HEK293 (cell line): ENCODE data around the gene ELL.

ENCODE experiments used
- BCL11B ChIP-seq: fragments of 450-650 bp; formaldehyde crosslinking; IDR thresholded peaks from 2 replicates; pipeline ENCODE4 v1.5.1; 2016; ENCODE audit warnings: low read depth, missing biosample characterization, missing genetic modification characterization
- GLIS1 ChIP-seq: fragments of 450-650 bp; formaldehyde crosslinking; IDR thresholded peaks from 2 replicates; pipeline ENCODE4 v1.5.1; 2016; ENCODE audit warnings: missing biosample characterization, missing genetic modification characterization
- IKZF3 ChIP-seq: fragments of 450-650 bp; IDR thresholded peaks from 2 replicates; pipeline ENCODE4 v1.5.0; 2018; ENCODE audit warnings: missing biosample characterization, mild to moderate bottlenecking, missing genetic modification characterization, moderate library complexity
- KLF1 ChIP-seq: fragments of 450-650 bp; formaldehyde crosslinking; IDR thresholded peaks from 2 replicates; pipeline ENCODE4 v1.5.1; 2016; ENCODE audit warnings: missing biosample characterization, missing genetic modification characterization
- KLF10 ChIP-seq: fragments of 450-650 bp; IDR thresholded peaks from 2 replicates; pipeline ENCODE4 v1.5.1; 2018; ENCODE audit warnings: missing biosample characterization, mild to moderate bottlenecking, missing genetic modification characterization
- KLF7 ChIP-seq: fragments of 450-650 bp; formaldehyde crosslinking; IDR thresholded peaks from 2 replicates; pipeline ENCODE4 v1.5.1; 2016; ENCODE audit warnings: missing biosample characterization, missing genetic modification characterization, borderline replicate concordance
- PRDM1 ChIP-seq: fragments of 450-650 bp; formaldehyde crosslinking; IDR thresholded peaks from 2 replicates; pipeline ENCODE4; 2016; ENCODE audit warnings: missing biosample characterization, missing genetic modification characterization
- SCRT2 ChIP-seq: fragments of 450-650 bp; formaldehyde crosslinking; IDR thresholded peaks from 2 replicates; pipeline ENCODE4 v1.5.1; 2016; ENCODE audit warnings: missing biosample characterization, missing genetic modification characterization
- SP2 ChIP-seq: fragments of 450-650 bp; formaldehyde crosslinking; IDR thresholded peaks from 2 replicates; pipeline ENCODE4 v1.5.1; 2016; ENCODE audit warnings: missing biosample characterization, missing genetic modification characterization
- SP3 ChIP-seq: fragments of 450-650 bp; formaldehyde crosslinking; IDR thresholded peaks from 2 replicates; pipeline ENCODE4 v1.5.1; 2016; ENCODE audit warnings: missing biosample characterization, missing genetic modification characterization
- TRIM28 ChIP-seq: IDR thresholded peaks from 2 replicates; pipeline ENCODE4 v1.6.1; 2011; ENCODE audit warnings: low read length, control low read depth, borderline replicate concordance
- ZBTB10 ChIP-seq: fragments of 450-650 bp; formaldehyde crosslinking; IDR thresholded peaks from 2 replicates; pipeline ENCODE4 v1.5.1; 2016; ENCODE audit warnings: missing biosample characterization, missing genetic modification characterization
- ZBTB48 ChIP-seq: fragments of 450-650 bp; formaldehyde crosslinking; IDR thresholded peaks from 2 replicates; pipeline ENCODE4 v1.5.1; 2016; ENCODE audit warnings: missing biosample characterization, missing genetic modification characterization
- ZBTB8A ChIP-seq: fragments of 450-650 bp; formaldehyde crosslinking; IDR thresholded peaks from 2 replicates; pipeline ENCODE4 v1.5.1; 2016; ENCODE audit warnings: missing biosample characterization, missing genetic modification characterization
- ZIC2 ChIP-seq: fragments of 450-650 bp; formaldehyde crosslinking; IDR thresholded peaks from 2 replicates; pipeline ENCODE4 v1.5.1; 2016; ENCODE audit warnings: missing biosample characterization, missing genetic modification characterization
- ZNF10 ChIP-seq: fragments of 450-650 bp; formaldehyde crosslinking; IDR thresholded peaks from 2 replicates; pipeline ENCODE4 v1.5.1; 2017; ENCODE audit warnings: missing biosample characterization, missing genetic modification characterization
- ZNF112 ChIP-seq: fragments of 450-650 bp; formaldehyde crosslinking; IDR thresholded peaks from 2 replicates; pipeline ENCODE4 v1.5.0; 2017; ENCODE audit warnings: missing biosample characterization, missing genetic modification characterization
- ZNF19 ChIP-seq: fragments of 450-650 bp; formaldehyde crosslinking; IDR thresholded peaks from 2 replicates; pipeline ENCODE4; 2016; ENCODE audit warnings: missing biosample characterization, missing genetic modification characterization, low read depth
- ZNF23 ChIP-seq: fragments of 450-650 bp; formaldehyde crosslinking; IDR thresholded peaks from 2 replicates; pipeline ENCODE4 v1.5.1; 2016; ENCODE audit warnings: missing biosample characterization, missing genetic modification characterization, borderline replicate concordance
- ZNF239 ChIP-seq: fragments of 450-650 bp; formaldehyde crosslinking; IDR thresholded peaks from 2 replicates; pipeline ENCODE4 v1.5.1; 2016; ENCODE audit warnings: missing biosample characterization, missing genetic modification characterization
- ZNF248 ChIP-seq: fragments of 450-650 bp; formaldehyde crosslinking; IDR thresholded peaks from 2 replicates; pipeline ENCODE4 v1.5.1; 2017; ENCODE audit warnings: missing biosample characterization, missing genetic modification characterization
- ZNF266 ChIP-seq: fragments of 450-650 bp; formaldehyde crosslinking; IDR thresholded peaks from 2 replicates; pipeline ENCODE4 v1.5.1; 2016; ENCODE audit warnings: missing biosample characterization, missing genetic modification characterization, low read depth
- ZNF302 ChIP-seq: fragments of 450-650 bp; formaldehyde crosslinking; IDR thresholded peaks from 2 replicates; pipeline ENCODE4 v1.5.1; 2016; ENCODE audit warnings: missing biosample characterization, missing genetic modification characterization, low read depth
- ZNF366 ChIP-seq: fragments of 450-650 bp; formaldehyde crosslinking; conservative IDR thresholded peaks from 2 replicates; pipeline ENCODE4 v1.5.1; 2016; ENCODE audit warnings: missing biosample characterization, missing genetic modification characterization
- ZNF391 ChIP-seq: fragments of 450-650 bp; formaldehyde crosslinking; IDR thresholded peaks from 2 replicates; pipeline ENCODE4 v1.5.1; 2016; ENCODE audit warnings: low read depth, missing biosample characterization, missing genetic modification characterization, borderline replicate concordance
- ZNF404 ChIP-seq: fragments of 450-650 bp; formaldehyde crosslinking; IDR thresholded peaks from 2 replicates; pipeline ENCODE4 v1.5.1; 2017; ENCODE audit warnings: missing biosample characterization, missing genetic modification characterization
- ZNF433 ChIP-seq: fragments of 450-650 bp; formaldehyde crosslinking; IDR thresholded peaks from 2 replicates; pipeline ENCODE4 v1.5.1; 2016; ENCODE audit warnings: missing biosample characterization, missing genetic modification characterization, low read depth
- ZNF521 ChIP-seq: fragments of 450-650 bp; formaldehyde crosslinking; IDR thresholded peaks from 2 replicates; pipeline ENCODE4 v1.5.1; 2017; ENCODE audit warnings: missing biosample characterization, mild to moderate bottlenecking, missing genetic modification characterization
- ZNF529 ChIP-seq: fragments of 450-650 bp; formaldehyde crosslinking; IDR thresholded peaks from 2 replicates; pipeline ENCODE4 v1.5.1; 2017; ENCODE audit warnings: missing genetic modification characterization, missing biosample characterization; ENCODE audit not compliant: insufficient replicate concordance
- ZNF555 ChIP-seq: fragments of 450-650 bp; formaldehyde crosslinking; conservative IDR thresholded peaks from 2 replicates; pipeline ENCODE4 v1.5.1; 2017; ENCODE audit warnings: missing biosample characterization, mild to moderate bottlenecking, missing genetic modification characterization, inconsistent platforms
- ZNF585B ChIP-seq: fragments of 450-650 bp; formaldehyde crosslinking; IDR thresholded peaks from 2 replicates; pipeline ENCODE4 v1.5.1; 2016; ENCODE audit warnings: missing biosample characterization, missing genetic modification characterization
- ZNF610 ChIP-seq: fragments of 450-650 bp; formaldehyde crosslinking; IDR thresholded peaks from 2 replicates; pipeline ENCODE4 v1.5.1; 2016; ENCODE audit warnings: missing biosample characterization, missing genetic modification characterization, borderline replicate concordance
- ZNF621 ChIP-seq: fragments of 450-650 bp; formaldehyde crosslinking; IDR thresholded peaks from 2 replicates; pipeline ENCODE4 v1.5.1; 2017; ENCODE audit warnings: missing biosample characterization, missing genetic modification characterization
- ZNF654 ChIP-seq: fragments of 450-650 bp; formaldehyde crosslinking; IDR thresholded peaks from 2 replicates; pipeline ENCODE4 v1.5.1; 2016; ENCODE audit warnings: low read depth, missing biosample characterization, missing genetic modification characterization
- ZNF830 ChIP-seq: fragments of 450-650 bp; IDR thresholded peaks from 2 replicates; pipeline ENCODE4 v1.5.0; 2018; ENCODE audit warnings: missing biosample characterization, missing genetic modification characterization, low read depth, mild to moderate bottlenecking, moderate library complexity
- ZNF843 ChIP-seq: fragments of 450-650 bp; formaldehyde crosslinking; IDR thresholded peaks from 2 replicates; pipeline ENCODE4 v1.5.1; 2016; ENCODE audit warnings: missing biosample characterization, missing genetic modification characterization
- TF ChIP-seq, protein P1 (sequence below): fragments of 450-650 bp; formaldehyde crosslinking; IDR thresholded peaks from 2 replicates; pipeline ENCODE4 v1.5.1; 2016; ENCODE audit warnings: missing biosample characterization, missing genetic modification characterization

Gene ELL

GRCh38 chr19:18436671-18437490, 85.0 kb downstream of the ELL start (continued):
- no peak for TF ChIP-seq ZNF830 (tag by site-specific recombination)
- TF ChIP-seq ZNF654 (tag by site-specific recombination), result no peak
- TF ChIP-seq, protein P1, sequence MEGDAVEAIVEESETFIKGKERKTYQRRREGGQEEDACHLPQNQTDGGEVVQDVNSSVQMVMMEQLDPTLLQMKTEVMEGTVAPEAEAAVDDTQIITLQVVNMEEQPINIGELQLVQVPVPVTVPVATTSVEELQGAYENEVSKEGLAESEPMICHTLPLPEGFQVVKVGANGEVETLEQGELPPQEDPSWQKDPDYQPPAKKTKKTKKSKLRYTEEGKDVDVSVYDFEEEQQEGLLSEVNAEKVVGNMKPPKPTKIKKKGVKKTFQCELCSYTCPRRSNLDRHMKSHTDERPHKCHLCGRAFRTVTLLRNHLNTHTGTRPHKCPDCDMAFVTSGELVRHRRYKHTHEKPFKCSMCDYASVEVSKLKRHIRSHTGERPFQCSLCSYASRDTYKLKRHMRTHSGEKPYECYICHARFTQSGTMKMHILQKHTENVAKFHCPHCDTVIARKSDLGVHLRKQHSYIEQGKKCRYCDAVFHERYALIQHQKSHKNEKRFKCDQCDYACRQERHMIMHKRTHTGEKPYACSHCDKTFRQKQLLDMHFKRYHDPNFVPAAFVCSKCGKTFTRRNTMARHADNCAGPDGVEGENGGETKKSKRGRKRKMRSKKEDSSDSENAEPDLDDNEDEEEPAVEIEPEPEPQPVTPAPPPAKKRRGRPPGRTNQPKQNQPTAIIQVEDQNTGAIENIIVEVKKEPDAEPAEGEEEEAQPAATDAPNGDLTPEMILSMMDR (tag by site-specific recombination), result no peak
- no peak for TF ChIP-seq SCRT2 (tag by site-specific recombination)
- no peak for TF ChIP-seq ZNF555 (tag by site-specific recombination)
- TF ChIP-seq ZNF610 (tag by site-specific recombination), result no peak
- no peak for TF ChIP-seq ZNF239 (tag by site-specific recombination)
- 0 out of 2 replicates have a peak, but pooled peaks have one; percentile 40 for TF ChIP-seq ZNF843 (tag by site-specific recombination)
- TF ChIP-seq ZIC2 (tag by site-specific recombination), result peak; percentile 19
- TF ChIP-seq ZNF266 (tag by site-specific recombination), result no peak
- TF ChIP-seq ZNF112 (tag by site-specific recombination), result no peak
- peak; percentile 89 for TF ChIP-seq KLF1 (tag by site-specific recombination)
- peak; percentile 73 for TF ChIP-seq SP2
- no peak for TF ChIP-seq PRDM1
- TF ChIP-seq SP3, result peak; percentile 82
- TF ChIP-seq ZNF10 (tag by site-specific recombination), result no peak
- peak; percentile 48; the same call in 1 of the 2 replicates for TF ChIP-seq BCL11B
- TF ChIP-seq ZNF23 (tag by site-specific recombination), result no peak
- TF ChIP-seq ZBTB48 (tag by site-specific recombination), result no peak
- no peak for TF ChIP-seq ZNF19 (tag by site-specific recombination)
- TF ChIP-seq ZNF391 (tag by site-specific recombination), result no peak
- no peak for TF ChIP-seq ZNF585B (tag by site-specific recombination)
- no peak for TF ChIP-seq TRIM28
- TF ChIP-seq ZBTB8A, result peak; percentile 38
- no peak for TF ChIP-seq ZNF433 (tag by site-specific recombination)
- no peak for TF ChIP-seq ZNF404 (tag by site-specific recombination)
- TF ChIP-seq KLF7 (tag by site-specific recombination), result peak; percentile 73; the same call in 1 of the 2 replicates
- TF ChIP-seq ZNF248 (tag by site-specific recombination), result no peak
- TF ChIP-seq ZNF521, result no peak
- TF ChIP-seq ZNF621, result no peak
- TF ChIP-seq ZNF366 (tag by site-specific recombination), result no peak
- TF ChIP-seq KLF10 (tag by site-specific recombination), result no peak; the same call in 1 of the 2 replicates
- TF ChIP-seq ZBTB10, result no peak
- TF ChIP-seq GLIS1 (tag by site-specific recombination), result peak; percentile 88
- TF ChIP-seq ZNF529, result no peak
- no peak for TF ChIP-seq ZNF302 (tag by site-specific recombination)
- no peak for TF ChIP-seq IKZF3 (tag by site-specific recombination)
